GM12878 (cell line): ENCODE data around the gene GNGT2. TPM values are rescaled to one million over a fixed set of nuclear protein-coding genes. Genes with fewer than 3 reads are reported as not detected.
A peak's percentile ranks its signal among the peaks of the same experiment; 100 is the strongest.

ENCODE experiments used
- ATAC-seq: fragments of 200-7000 bp; cut with Tn5 transposase; 3 replicates; pipeline ENCODE4 v1.9.1; 2020; ENCODE audit warnings: mild to moderate bottlenecking, moderate library complexity
- BruUV-seq: library from RNA; stranded (reverse); fragments of 400-500 nt; replicated peaks from 2 replicates; lab custom pipeline; 2021; lab: Mats Ljungman, UMichigan
- CTCF ChIA-PET: fragments of 300-600 bp; sonication (Branson Sonifier 250); formaldehyde crosslinking; extraction: SDS; loops from one replicate; lab custom pipeline; 2021; ENCODE audit warnings: inconsistent platforms; lab: Yijun Ruan, JAX
- POLR2A ChIA-PET: fragments of 350-600 bp; formaldehyde crosslinking; extraction: SDS; loops from one replicate; lab custom pipeline; 2021; ENCODE audit warnings: inconsistent platforms; lab: Charles Lee
- RAD21 ChIA-PET: fragments of 300-600 bp; sonication (Branson Sonifier 250); formaldehyde crosslinking; loops from one replicate; lab custom pipeline; 2023; ENCODE audit warnings: antibody characterized with exemption; ENCODE audit not compliant: unreplicated experiment; lab: Charles Lee
- SMC1A ChIA-PET: fragments of 300-600 bp; sonication (Branson Sonifier 250); formaldehyde crosslinking; loops from one replicate; lab custom pipeline; 2023; ENCODE audit not compliant: unreplicated experiment, uncharacterized antibody; lab: Charles Lee
- DNase-seq: peaks from one replicate; pipeline ENCODE4 v3.0.0-alpha.2; 2011; ENCODE audit warnings: low read depth, low spot score
- FAIRE-seq: peaks from 3 replicates; lab custom pipeline; 2011; peaks lifted over from hg19 to GRCh38; lab: Jason Lieb, UNC
- H2AFZ ChIP-seq: 2 replicates; pipeline ENCODE4 v1.6.0; 2011; ENCODE audit warnings: low read depth, low read length, control low read depth; ENCODE audit not compliant: control insufficient read depth
- H3K27ac ChIP-seq: 2 replicates; pipeline ENCODE4 v1.5.1; 2011; ENCODE audit warnings: control low read depth; ENCODE audit not compliant: control insufficient read depth, insufficient read depth
- H3K27me3 ChIP-seq, 2 experiments: replicated peaks in 1 of 2; 2 replicates each; pipeline versions ENCODE4 v1.6.0 to v1.6.1; 2011; ENCODE audit warnings: low read length in 1 of 2; ENCODE audit not compliant: control insufficient read depth in 2 of 2, insufficient read depth in 2 of 2
- H3K36me3 ChIP-seq, 2 experiments: 2 replicates each; pipeline ENCODE4 v1.5.1; 2011; ENCODE audit warnings: low read length in 1 of 2; ENCODE audit not compliant: control insufficient read depth in 2 of 2, insufficient read depth in 2 of 2
- H3K4me1 ChIP-seq: 2 replicates; pipeline ENCODE4 v1.6.1; 2011; ENCODE audit warnings: mild to moderate bottlenecking, low read length, moderate library complexity, mixed read lengths; ENCODE audit not compliant: control insufficient read depth, insufficient read depth
- H3K4me2 ChIP-seq: 2 replicates; pipeline ENCODE4 v1.6.0; 2011; ENCODE audit warnings: control low read depth; ENCODE audit not compliant: control insufficient read depth, insufficient read depth
- H3K4me3 ChIP-seq: fragments of 200-600 bp; sonication (generic); 2 replicates; pipeline ENCODE4 v1.5.1; 2016
- H3K79me2 ChIP-seq: 2 replicates; pipeline ENCODE4 v1.6.0; 2011; ENCODE audit warnings: low read length; ENCODE audit not compliant: control insufficient read depth, insufficient read depth
- H3K9ac ChIP-seq: 2 replicates; pipeline ENCODE4 v1.8.0; 2011; ENCODE audit warnings: low read length, control low read depth, mixed read lengths; ENCODE audit not compliant: control insufficient read depth, insufficient read depth
- H3K9me3 ChIP-seq: replicated peaks from 3 replicates; pipeline ENCODE4 v1.5.1; 2011; ENCODE audit warnings: mild to moderate bottlenecking, low read length; ENCODE audit not compliant: control insufficient read depth, insufficient read depth
- H4K20me1 ChIP-seq: 2 replicates; pipeline ENCODE4 v1.6.0; 2011; ENCODE audit not compliant: control insufficient read depth, insufficient read depth
- CBFB ChIP-seq: IDR thresholded peaks from 2 replicates; pipeline ENCODE4 v1.6.1; 2016; ENCODE audit warnings: antibody characterized with exemption, low read depth
- CHD2 ChIP-seq: IDR thresholded peaks from 2 replicates; pipeline ENCODE4 v1.6.1; 2011; ENCODE audit warnings: low read depth, low read length, improper control_type of control experiment, borderline replicate concordance
- DPF2 ChIP-seq: fragments of 450-650 bp; IDR thresholded peaks from 2 replicates; pipeline ENCODE4 v1.6.1; 2017; ENCODE audit warnings: mild to moderate bottlenecking
- FOXM1 ChIP-seq: IDR thresholded peaks from 2 replicates; pipeline ENCODE4 v1.6.1; 2012; ENCODE audit warnings: low read depth, mild to moderate bottlenecking, inconsistent platforms, low read length, moderate library complexity
- RAD21 ChIP-seq: IDR thresholded peaks from 2 replicates; pipeline ENCODE4 v1.6.1; 2011; ENCODE audit warnings: mild to moderate bottlenecking, low read depth, low read length, moderate library complexity; ENCODE audit not compliant: insufficient read depth
- SMAD1 ChIP-seq: fragments of 450-650 bp; IDR thresholded peaks from 2 replicates; pipeline ENCODE4 v1.6.1; 2018; ENCODE audit warnings: mild to moderate bottlenecking, low read depth; ENCODE audit not compliant: partially characterized antibody
- SREBF2 ChIP-seq: IDR thresholded peaks from 2 replicates; pipeline ENCODE4 v1.6.1; 2012; ENCODE audit warnings: mild to moderate bottlenecking, low read length
- WGBS: methylation state at CpG from one replicate; pipeline ENCODE4 v1.1.6; 2016; ENCODE audit warnings: low lambda C conversion rate; ENCODE audit not compliant: insufficient replicate concordance, insufficient coverage; ENCODE audit errors: missing lambda C conversion rate; 5-methylcytosine and 5-hydroxymethylcytosine counted together
- in situ Hi-C: fragments of 300-500 bp; cut with MboI; formaldehyde crosslinking; loops from 9 replicates; pipeline ENCODE4 v1.14.3; 2018; ENCODE audit warnings: mixed read lengths
- intact Hi-C: fragments of 100-400 bp; cut with micrococcal nuclease; formaldehyde crosslinking; loops from one replicate; pipeline ENCODE4 v1.14.2; 2022; ENCODE audit not compliant: unreplicated experiment
- polyA plus RNA-seq, 11 experiments: library from polyadenylated mRNA; depleted of rRNA in 4 of 11; unstranded in 6 of 11; stranded (reverse) in 5 of 11; fragments of >200 nt; fragmentation: Nextera tagmentation in 4 of 11; fragmentation: Illumina TruSeq in 1 of 11; extraction: Ambion mirVana in 4 of 11; extraction: Trizol in 1 of 11; gene quantifications; 1 replicate in 1 of 11; 2 replicates in 10 of 11; pipeline versions ENCODE4 v1.2.1 to v1.2.3, GENCODE V29; 2011 to 2016; ENCODE audit warnings: inconsistent platforms in 2 of 11, missing spikeins in 2 of 11, low read depth in 1 of 11
- total RNA-seq, 4 experiments: library from RNA; depleted of rRNA in 3 of 4; stranded (reverse); fragments of >200 nt in 3 of 4; fragmentation: Illumina TruSeq in 1 of 4; extraction: Trizol in 1 of 4; gene quantifications; 2 replicates each; pipeline versions ENCODE4 v1.2.1 to v1.2.3, GENCODE V29; 2013 to 2021
- TF ChIP-seq, protein P1 (sequence below): IDR thresholded peaks from 2 replicates; pipeline ENCODE4 v1.6.1; 2012; ENCODE audit warnings: improper control_type of control experiment, low read depth, low read length; ENCODE audit not compliant: insufficient replicate concordance
- TF ChIP-seq, protein P2 (sequence below): fragments of 150-350 bp; IDR thresholded peaks from 2 replicates; pipeline ENCODE4 v1.6.1; 2014; ENCODE audit warnings: mild to moderate bottlenecking, low read depth, low read length
- TF ChIP-seq, protein P3 (sequence below): fragments of 450-650 bp; formaldehyde crosslinking; IDR thresholded peaks from 2 replicates; pipeline ENCODE4 v1.4.0; 2020; ENCODE audit warnings: mild to moderate bottlenecking, moderate library complexity
- TF ChIP-seq, protein P4 (sequence below): fragments of 450-650 bp; IDR thresholded peaks from 2 replicates; pipeline ENCODE4 v1.6.1; 2017; ENCODE audit warnings: low read depth, mild to moderate bottlenecking, moderate library complexity

The GNGT2 gene
- total and polyA plus RNA-seq, 10 of the 15 experiments (the other 5 are each of a cell fraction or from before 2014, with no cell fraction given): 15.3 to 60.4 (median 32.0) TPM

DNA sequence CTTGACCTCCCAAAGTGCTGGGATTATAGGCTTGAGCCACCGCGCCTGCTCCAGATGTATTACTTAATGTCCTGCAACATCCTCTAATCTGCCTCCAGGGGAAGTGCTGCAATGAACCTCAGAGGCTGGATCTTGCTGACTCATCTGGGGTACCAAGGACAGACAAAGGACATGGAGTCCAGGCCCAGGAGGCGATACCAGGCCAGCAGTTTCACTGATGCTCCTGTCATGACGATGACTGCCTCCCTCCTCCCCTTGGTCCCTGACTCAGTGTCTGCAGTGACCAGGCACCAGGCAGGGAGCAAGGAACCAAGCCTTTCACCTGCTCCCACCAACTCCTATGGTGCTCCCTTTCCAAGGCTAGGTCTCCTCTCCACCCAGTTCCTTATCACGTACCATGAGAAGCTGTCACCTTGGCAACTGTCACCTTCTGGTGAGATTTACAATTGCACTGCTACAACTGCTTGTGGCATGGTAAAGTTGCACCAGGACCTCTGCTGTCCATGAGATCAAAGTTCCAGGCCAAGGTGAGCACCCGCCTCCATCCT, 41.8 kb upstream of the GNGT2 start:
- FAIRE-seq: no peak
- POLR2A ChIA-PET: no interaction called here
- TF ChIP-seq, protein P1, sequence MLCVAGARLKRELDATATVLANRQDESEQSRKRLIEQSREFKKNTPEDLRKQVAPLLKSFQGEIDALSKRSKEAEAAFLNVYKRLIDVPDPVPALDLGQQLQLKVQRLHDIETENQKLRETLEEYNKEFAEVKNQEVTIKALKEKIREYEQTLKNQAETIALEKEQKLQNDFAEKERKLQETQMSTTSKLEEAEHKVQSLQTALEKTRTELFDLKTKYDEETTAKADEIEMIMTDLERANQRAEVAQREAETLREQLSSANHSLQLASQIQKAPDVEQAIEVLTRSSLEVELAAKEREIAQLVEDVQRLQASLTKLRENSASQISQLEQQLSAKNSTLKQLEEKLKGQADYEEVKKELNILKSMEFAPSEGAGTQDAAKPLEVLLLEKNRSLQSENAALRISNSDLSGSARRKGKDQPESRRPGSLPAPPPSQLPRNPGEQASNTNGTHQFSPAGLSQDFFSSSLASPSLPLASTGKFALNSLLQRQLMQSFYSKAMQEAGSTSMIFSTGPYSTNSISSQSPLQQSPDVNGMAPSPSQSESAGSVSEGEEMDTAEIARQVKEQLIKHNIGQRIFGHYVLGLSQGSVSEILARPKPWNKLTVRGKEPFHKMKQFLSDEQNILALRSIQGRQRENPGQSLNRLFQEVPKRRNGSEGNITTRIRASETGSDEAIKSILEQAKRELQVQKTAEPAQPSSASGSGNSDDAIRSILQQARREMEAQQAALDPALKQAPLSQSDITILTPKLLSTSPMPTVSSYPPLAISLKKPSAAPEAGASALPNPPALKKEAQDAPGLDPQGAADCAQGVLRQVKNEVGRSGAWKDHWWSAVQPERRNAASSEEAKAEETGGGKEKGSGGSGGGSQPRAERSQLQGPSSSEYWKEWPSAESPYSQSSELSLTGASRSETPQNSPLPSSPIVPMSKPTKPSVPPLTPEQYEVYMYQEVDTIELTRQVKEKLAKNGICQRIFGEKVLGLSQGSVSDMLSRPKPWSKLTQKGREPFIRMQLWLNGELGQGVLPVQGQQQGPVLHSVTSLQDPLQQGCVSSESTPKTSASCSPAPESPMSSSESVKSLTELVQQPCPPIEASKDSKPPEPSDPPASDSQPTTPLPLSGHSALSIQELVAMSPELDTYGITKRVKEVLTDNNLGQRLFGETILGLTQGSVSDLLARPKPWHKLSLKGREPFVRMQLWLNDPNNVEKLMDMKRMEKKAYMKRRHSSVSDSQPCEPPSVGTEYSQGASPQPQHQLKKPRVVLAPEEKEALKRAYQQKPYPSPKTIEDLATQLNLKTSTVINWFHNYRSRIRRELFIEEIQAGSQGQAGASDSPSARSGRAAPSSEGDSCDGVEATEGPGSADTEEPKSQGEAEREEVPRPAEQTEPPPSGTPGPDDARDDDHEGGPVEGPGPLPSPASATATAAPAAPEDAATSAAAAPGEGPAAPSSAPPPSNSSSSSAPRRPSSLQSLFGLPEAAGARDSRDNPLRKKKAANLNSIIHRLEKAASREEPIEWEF: no peak
- TF ChIP-seq RAD21: no peak
- TF ChIP-seq, protein P2, sequence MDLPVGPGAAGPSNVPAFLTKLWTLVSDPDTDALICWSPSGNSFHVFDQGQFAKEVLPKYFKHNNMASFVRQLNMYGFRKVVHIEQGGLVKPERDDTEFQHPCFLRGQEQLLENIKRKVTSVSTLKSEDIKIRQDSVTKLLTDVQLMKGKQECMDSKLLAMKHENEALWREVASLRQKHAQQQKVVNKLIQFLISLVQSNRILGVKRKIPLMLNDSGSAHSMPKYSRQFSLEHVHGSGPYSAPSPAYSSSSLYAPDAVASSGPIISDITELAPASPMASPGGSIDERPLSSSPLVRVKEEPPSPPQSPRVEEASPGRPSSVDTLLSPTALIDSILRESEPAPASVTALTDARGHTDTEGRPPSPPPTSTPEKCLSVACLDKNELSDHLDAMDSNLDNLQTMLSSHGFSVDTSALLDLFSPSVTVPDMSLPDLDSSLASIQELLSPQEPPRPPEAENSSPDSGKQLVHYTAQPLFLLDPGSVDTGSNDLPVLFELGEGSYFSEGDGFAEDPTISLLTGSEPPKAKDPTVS: no peak
- TF ChIP-seq DPF2: no peak
- no peak for TF ChIP-seq FOXM1
- TF ChIP-seq, protein P3, sequence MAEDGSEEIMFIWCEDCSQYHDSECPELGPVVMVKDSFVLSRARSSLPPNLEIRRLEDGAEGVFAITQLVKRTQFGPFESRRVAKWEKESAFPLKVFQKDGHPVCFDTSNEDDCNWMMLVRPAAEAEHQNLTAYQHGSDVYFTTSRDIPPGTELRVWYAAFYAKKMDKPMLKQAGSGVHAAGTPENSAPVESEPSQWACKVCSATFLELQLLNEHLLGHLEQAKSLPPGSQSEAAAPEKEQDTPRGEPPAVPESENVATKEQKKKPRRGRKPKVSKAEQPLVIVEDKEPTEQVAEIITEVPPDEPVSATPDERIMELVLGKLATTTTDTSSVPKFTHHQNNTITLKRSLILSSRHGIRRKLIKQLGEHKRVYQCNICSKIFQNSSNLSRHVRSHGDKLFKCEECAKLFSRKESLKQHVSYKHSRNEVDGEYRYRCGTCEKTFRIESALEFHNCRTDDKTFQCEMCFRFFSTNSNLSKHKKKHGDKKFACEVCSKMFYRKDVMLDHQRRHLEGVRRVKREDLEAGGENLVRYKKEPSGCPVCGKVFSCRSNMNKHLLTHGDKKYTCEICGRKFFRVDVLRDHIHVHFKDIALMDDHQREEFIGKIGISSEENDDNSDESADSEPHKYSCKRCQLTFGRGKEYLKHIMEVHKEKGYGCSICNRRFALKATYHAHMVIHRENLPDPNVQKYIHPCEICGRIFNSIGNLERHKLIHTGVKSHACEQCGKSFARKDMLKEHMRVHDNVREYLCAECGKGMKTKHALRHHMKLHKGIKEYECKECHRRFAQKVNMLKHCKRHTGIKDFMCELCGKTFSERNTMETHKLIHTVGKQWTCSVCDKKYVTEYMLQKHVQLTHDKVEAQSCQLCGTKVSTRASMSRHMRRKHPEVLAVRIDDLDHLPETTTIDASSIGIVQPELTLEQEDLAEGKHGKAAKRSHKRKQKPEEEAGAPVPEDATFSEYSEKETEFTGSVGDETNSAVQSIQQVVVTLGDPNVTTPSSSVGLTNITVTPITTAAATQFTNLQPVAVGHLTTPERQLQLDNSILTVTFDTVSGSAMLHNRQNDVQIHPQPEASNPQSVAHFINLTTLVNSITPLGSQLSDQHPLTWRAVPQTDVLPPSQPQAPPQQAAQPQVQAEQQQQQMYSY: no peak
- no peak for TF ChIP-seq CBFB
- TF ChIP-seq SREBF2: no peak
- TF ChIP-seq CHD2: no peak
- TF ChIP-seq SMAD1: no peak
- TF ChIP-seq, protein P4, sequence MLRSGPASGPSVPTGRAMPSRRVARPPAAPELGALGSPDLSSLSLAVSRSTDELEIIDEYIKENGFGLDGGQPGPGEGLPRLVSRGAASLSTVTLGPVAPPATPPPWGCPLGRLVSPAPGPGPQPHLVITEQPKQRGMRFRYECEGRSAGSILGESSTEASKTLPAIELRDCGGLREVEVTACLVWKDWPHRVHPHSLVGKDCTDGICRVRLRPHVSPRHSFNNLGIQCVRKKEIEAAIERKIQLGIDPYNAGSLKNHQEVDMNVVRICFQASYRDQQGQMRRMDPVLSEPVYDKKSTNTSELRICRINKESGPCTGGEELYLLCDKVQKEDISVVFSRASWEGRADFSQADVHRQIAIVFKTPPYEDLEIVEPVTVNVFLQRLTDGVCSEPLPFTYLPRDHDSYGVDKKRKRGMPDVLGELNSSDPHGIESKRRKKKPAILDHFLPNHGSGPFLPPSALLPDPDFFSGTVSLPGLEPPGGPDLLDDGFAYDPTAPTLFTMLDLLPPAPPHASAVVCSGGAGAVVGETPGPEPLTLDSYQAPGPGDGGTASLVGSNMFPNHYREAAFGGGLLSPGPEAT: no peak

More for the DNA sequence above, 41.8 kb upstream of the GNGT2 start:
- no peak overlapping the region for H3K4me2 ChIP-seq
- no peak for DNase-seq
- H3K4me1 ChIP-seq: no peaks in the 10 kb centered on the region
- H3K9ac ChIP-seq: no peak overlapping the region
- no peak overlapping the region for H2AFZ ChIP-seq
- ChIA-PET CTCF (no interaction called here), RAD21 (no interaction called here), SMC1A (no interaction called here)
- no peaks in the 10 kb centered on the region for H3K36me3 ChIP-seq
- H3K79me2 ChIP-seq: no peaks in the 10 kb centered on the region
- intact Hi-C loops: no loop called here
- no peaks in the 10 kb centered on the region for H3K9me3 ChIP-seq
- H3K4me3 ChIP-seq: no peak overlapping the region
- 0 out of 3 replicates have a peak, but pooled peaks have one; percentile 17 for ATAC-seq
- BruUV-seq: no TSS peak
- H3K27ac ChIP-seq: no peak overlapping the region
- H3K27me3 ChIP-seq: peaks cover 0 to 2% of the 10 kb centered on the region in 2 experiments; a peak in 2 of 4 replicates
- H4K20me1 ChIP-seq: no peaks in the 10 kb centered on the region
- in situ Hi-C loops: no loop called here
- WGBS: 60% methylated on average over 6 of the region's 6 CpGs
